HepG2 (cell line): Measurements from ENCODE around the gene LINGO1. TPM values are rescaled to one million over a fixed set of nuclear protein-coding genes. Genes with fewer than 3 reads are reported as not detected.

Experiments used
- CC2D1A ChIP-seq: sonication (generic); formaldehyde crosslinking; IDR thresholded peaks from 2 replicates; pipeline ENCODE4 v1.8.1; 2023; ENCODE audit warnings: mild to moderate bottlenecking, missing genetic modification reagents
- CENPT ChIP-seq: sonication (generic); formaldehyde crosslinking; IDR thresholded peaks from 2 replicates; pipeline ENCODE4 v1.8.0; 2022; ENCODE audit warnings: low read depth, mild to moderate bottlenecking, moderate library complexity, missing genetic modification reagents
- FOSL2 ChIP-seq: sonication (generic); formaldehyde crosslinking; IDR thresholded peaks from 2 replicates; pipeline ENCODE4 v1.4.0; 2020; ENCODE audit warnings: missing genetic modification reagents
- KMT2B ChIP-seq: IDR thresholded peaks from 2 replicates; pipeline ENCODE4 v1.6.1; 2016; ENCODE audit warnings: missing genetic modification reagents, missing compliant biosample characterization
- LCORL ChIP-seq, 2 experiments: fragments of 450-650 bp in 1 of 2; sonication (generic) in 1 of 2; formaldehyde crosslinking in 1 of 2; IDR thresholded peaks; 2 replicates each; pipeline versions ENCODE4 v1.5.0 to v1.6.1; 2017 to 2020; ENCODE audit warnings: antibody characterized with exemption in 1 of 2, missing genetic modification reagents in 1 of 2
- RNF2 ChIP-seq: fragments of 450-650 bp; conservative IDR thresholded peaks from 2 replicates; pipeline ENCODE4 v1.6.1; 2016; ENCODE audit warnings: low read depth
- TSC22D2 ChIP-seq: sonication (generic); formaldehyde crosslinking; IDR thresholded peaks from 2 replicates; pipeline ENCODE4 v1.5.1; 2020; ENCODE audit warnings: missing genetic modification reagents, mild to moderate bottlenecking, borderline replicate concordance
- ZNF160 ChIP-seq: sonication (generic); formaldehyde crosslinking; IDR thresholded peaks from 2 replicates; pipeline ENCODE4 v1.8.0; 2022; ENCODE audit warnings: mild to moderate bottlenecking, inconsistent platforms, missing genetic modification reagents
- ZNF570 ChIP-seq: sonication (generic); formaldehyde crosslinking; IDR thresholded peaks from 2 replicates; pipeline ENCODE4 v1.4.0; 2020; ENCODE audit warnings: mild to moderate bottlenecking, missing genetic modification reagents, borderline replicate concordance
- ZNF746 ChIP-seq: sonication (generic); formaldehyde crosslinking; IDR thresholded peaks from 2 replicates; pipeline ENCODE4 v1.8.0; 2022; ENCODE audit warnings: mild to moderate bottlenecking, missing genetic modification reagents
- polyA plus RNA-seq, 8 experiments: library from polyadenylated mRNA; depleted of rRNA in 3 of 8; stranded (reverse) in 7 of 8; unstranded in 1 of 8; fragments of >200 nt; fragmentation: Illumina TruSeq in 4 of 8; extraction: Trizol in 4 of 8; gene quantifications; 2 replicates each; pipeline versions ENCODE4 v1.2.1 to v1.2.3, GENCODE V29; 2011 to 2016; ENCODE audit warnings: low read depth in 4 of 8, missing spikeins in 1 of 8, mixed read lengths in 1 of 8; ENCODE audit not compliant: insufficient read depth in 1 of 8
- total RNA-seq, 5 experiments: library from RNA; depleted of rRNA; stranded (reverse); fragments of >200 nt; fragmentation: Illumina TruSeq; extraction: Trizol; gene quantifications; 2 replicates each; pipeline ENCODE4 v1.2.3, GENCODE V29; 2016; ENCODE audit warnings: low read depth in 1 of 5
- TF ChIP-seq, protein P1 (sequence below), 2 experiments: fragments of 450-650 bp in 1 of 2; sonication (generic) in 1 of 2; formaldehyde crosslinking in 1 of 2; IDR thresholded peaks; 2 replicates each; pipeline versions ENCODE4 v1.6.1 to v1.8.0; 2016 to 2022; ENCODE audit warnings: antibody characterized with exemption in 1 of 2, mild to moderate bottlenecking in 1 of 2, missing genetic modification reagents in 1 of 2
- TF ChIP-seq, protein P2 (sequence below), 2 experiments: fragments of 450-650 bp in 1 of 2; sonication (generic) in 1 of 2; formaldehyde crosslinking; IDR thresholded peaks; 2 replicates each; pipeline versions ENCODE4 v1.5.0 to v1.8.0; 2020 to 2022; ENCODE audit warnings: mild to moderate bottlenecking in 1 of 2, missing genetic modification reagents in 1 of 2
- TF ChIP-seq, protein P3 (sequence below): IDR thresholded peaks from 2 replicates; pipeline ENCODE4 v1.6.1; 2016; ENCODE audit warnings: low read depth
- TF ChIP-seq, protein P4 (sequence below): sonication (generic); formaldehyde crosslinking; IDR thresholded peaks from 2 replicates; pipeline ENCODE4 v1.4.0; 2020; ENCODE audit warnings: missing genetic modification reagents, borderline replicate concordance

LINGO1 gene
- total and polyA plus RNA-seq, 2 of the 13 experiments (the other 11 are each of a cell fraction or from before 2014, with no cell fraction given): 0.07 TPM; not detected in 1

DNA sequence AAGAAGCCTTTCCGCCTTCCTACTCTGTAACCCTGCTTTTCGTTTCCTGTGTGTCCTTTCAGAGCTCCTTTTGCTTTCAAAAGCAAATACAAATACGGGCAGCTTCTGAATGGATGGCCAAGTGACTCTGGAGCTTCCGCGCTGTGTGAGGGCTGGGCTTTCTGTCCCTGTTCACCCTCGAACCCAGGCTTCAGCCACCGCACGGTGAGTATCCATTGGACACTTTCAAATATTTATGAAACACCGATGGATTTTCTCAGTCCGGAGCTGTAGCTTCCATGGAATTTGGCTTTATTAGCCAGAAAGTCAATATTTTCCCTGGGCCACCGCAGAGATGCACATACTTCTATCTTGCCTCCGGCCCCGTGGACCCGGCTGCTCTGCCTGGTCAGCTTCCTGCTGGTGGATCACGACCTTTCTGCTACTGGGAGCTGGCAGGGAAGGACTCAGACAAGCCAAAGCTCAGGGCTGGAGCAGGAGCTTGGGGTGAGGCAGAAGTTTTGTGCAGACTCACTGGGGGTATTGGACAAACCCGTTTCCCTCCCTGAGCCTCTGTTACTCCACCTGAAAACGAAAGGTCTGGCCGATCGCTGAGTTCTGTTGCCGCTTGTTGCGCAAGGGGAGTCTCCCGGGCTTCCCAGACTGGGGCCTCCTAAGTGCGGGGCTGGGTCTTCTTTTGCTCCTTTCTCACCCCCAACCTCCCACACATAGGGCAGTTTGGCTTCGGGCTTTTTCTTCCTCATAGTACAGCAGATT is 63.6 kb downstream of the LINGO1 start (continued):
- TF ChIP-seq, protein P1, sequence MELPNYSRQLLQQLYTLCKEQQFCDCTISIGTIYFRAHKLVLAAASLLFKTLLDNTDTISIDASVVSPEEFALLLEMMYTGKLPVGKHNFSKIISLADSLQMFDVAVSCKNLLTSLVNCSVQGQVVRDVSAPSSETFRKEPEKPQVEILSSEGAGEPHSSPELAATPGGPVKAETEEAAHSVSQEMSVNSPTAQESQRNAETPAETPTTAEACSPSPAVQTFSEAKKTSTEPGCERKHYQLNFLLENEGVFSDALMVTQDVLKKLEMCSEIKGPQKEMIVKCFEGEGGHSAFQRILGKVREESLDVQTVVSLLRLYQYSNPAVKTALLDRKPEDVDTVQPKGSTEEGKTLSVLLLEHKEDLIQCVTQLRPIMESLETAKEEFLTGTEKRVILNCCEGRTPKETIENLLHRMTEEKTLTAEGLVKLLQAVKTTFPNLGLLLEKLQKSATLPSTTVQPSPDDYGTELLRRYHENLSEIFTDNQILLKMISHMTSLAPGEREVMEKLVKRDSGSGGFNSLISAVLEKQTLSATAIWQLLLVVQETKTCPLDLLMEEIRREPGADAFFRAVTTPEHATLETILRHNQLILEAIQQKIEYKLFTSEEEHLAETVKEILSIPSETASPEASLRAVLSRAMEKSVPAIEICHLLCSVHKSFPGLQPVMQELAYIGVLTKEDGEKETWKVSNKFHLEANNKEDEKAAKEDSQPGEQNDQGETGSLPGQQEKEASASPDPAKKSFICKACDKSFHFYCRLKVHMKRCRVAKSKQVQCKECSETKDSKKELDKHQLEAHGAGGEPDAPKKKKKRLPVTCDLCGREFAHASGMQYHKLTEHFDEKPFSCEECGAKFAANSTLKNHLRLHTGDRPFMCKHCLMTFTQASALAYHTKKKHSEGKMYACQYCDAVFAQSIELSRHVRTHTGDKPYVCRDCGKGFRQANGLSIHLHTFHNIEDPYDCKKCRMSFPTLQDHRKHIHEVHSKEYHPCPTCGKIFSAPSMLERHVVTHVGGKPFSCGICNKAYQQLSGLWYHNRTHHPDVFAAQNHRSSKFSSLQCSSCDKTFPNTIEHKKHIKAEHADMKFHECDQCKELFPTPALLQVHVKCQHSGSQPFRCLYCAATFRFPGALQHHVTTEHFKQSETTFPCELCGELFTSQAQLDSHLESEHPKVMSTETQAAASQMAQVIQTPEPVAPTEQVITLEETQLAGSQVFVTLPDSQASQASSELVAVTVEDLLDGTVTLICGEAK (IDR thresholded peaks at IDR 0.05): no peak
- TF ChIP-seq, protein P1 (CRISPR knock-in tag; IDR thresholded peaks at IDR 0.05): no peak
- no peak for TF ChIP-seq TSC22D2 (CRISPR knock-in tag)
- TF ChIP-seq, protein P2, sequence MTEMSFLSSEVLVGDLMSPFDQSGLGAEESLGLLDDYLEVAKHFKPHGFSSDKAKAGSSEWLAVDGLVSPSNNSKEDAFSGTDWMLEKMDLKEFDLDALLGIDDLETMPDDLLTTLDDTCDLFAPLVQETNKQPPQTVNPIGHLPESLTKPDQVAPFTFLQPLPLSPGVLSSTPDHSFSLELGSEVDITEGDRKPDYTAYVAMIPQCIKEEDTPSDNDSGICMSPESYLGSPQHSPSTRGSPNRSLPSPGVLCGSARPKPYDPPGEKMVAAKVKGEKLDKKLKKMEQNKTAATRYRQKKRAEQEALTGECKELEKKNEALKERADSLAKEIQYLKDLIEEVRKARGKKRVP (CRISPR knock-in tag; IDR thresholded peaks at IDR 0.05): no peak
- TF ChIP-seq, protein P3, sequence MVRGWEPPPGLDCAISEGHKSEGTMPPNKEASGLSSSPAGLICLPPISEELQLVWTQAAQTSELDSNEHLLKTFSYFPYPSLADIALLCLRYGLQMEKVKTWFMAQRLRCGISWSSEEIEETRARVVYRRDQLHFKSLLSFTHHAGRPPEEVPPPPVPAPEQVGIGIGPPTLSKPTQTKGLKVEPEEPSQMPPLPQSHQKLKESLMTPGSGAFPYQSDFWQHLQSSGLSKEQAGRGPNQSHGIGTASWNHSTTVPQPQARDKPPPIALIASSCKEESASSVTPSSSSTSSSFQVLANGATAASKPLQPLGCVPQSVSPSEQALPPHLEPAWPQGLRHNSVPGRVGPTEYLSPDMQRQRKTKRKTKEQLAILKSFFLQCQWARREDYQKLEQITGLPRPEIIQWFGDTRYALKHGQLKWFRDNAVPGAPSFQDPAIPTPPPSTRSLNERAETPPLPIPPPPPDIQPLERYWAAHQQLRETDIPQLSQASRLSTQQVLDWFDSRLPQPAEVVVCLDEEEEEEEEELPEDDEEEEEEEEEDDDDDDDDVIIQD: no peak; the same call in 1 of the 2 replicates
- no peak for TF ChIP-seq ZNF570 (CRISPR knock-in tag)
- no peak for TF ChIP-seq KMT2B (CRISPR knock-in tag)
- 0 out of 2 replicates have a peak, but pooled peaks have one; percentile 2 for TF ChIP-seq FOSL2 (CRISPR knock-in tag)
- no peak for TF ChIP-seq ZNF160 (CRISPR knock-in tag)
- TF ChIP-seq, protein P4, sequence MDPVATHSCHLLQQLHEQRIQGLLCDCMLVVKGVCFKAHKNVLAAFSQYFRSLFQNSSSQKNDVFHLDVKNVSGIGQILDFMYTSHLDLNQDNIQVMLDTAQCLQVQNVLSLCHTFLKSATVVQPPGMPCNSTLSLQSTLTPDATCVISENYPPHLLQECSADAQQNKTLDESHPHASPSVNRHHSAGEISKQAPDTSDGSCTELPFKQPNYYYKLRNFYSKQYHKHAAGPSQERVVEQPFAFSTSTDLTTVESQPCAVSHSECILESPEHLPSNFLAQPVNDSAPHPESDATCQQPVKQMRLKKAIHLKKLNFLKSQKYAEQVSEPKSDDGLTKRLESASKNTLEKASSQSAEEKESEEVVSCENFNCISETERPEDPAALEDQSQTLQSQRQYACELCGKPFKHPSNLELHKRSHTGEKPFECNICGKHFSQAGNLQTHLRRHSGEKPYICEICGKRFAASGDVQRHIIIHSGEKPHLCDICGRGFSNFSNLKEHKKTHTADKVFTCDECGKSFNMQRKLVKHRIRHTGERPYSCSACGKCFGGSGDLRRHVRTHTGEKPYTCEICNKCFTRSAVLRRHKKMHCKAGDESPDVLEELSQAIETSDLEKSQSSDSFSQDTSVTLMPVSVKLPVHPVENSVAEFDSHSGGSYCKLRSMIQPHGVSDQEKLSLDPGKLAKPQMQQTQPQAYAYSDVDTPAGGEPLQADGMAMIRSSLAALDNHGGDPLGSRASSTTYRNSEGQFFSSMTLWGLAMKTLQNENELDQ (CRISPR knock-in tag): no peak
- TF ChIP-seq LCORL (IDR thresholded peaks at IDR 0.05): no peak
- TF ChIP-seq LCORL (CRISPR knock-in tag; IDR thresholded peaks at IDR 0.05): peak; percentile 49; the same call in 1 of the 2 replicates
- TF ChIP-seq RNF2: no peak; the same call in 1 of the 2 replicates
- no peak for TF ChIP-seq CENPT (CRISPR knock-in tag)
- no peak for TF ChIP-seq ZNF746
- no peak for TF ChIP-seq CC2D1A
